HTR-8/SVneo (cell line): ENCODE data around the gene ASTL.
A peak's percentile ranks its signal among the peaks of the same experiment; 100 is the strongest.
"Not testable (repeated sequence)": the region's sequence is repeated elsewhere in the genome, so short reads cannot be mapped to it uniquely, and the experiment has no call there.

Experiments used
- DNase-seq: peaks from one replicate; pipeline ENCODE4 v3.0.0; 2011; ENCODE audit warnings: low spot score, mixed read lengths; ENCODE audit not compliant: insufficient read length
- FAIRE-seq: peaks from 2 replicates; lab custom pipeline; 2011; peaks lifted over from hg19 to GRCh38; lab: Jason Lieb, UNC

ASTL gene

DNA sequence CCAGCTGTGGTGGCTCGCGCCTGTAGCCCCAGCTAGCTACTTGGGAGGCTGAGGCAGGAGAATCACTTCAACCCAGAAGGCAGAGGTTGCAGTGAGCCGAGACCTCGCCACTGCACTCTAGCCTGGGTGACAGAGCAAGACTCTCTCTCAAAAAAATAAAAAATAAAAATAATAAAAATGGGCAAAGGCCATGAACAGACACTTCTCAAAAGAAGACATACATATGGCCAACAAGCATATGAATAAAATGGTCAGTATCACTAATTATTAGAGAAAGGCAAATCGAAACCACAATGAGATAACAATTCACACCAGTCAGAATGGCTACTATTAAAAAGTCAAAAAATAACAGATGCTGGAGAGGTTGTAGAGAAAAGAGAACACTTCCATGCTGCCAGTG is 22.1 kb upstream of the ASTL start:
- not testable (repeated sequence) for DNase-seq, FAIRE-seq

DNA sequence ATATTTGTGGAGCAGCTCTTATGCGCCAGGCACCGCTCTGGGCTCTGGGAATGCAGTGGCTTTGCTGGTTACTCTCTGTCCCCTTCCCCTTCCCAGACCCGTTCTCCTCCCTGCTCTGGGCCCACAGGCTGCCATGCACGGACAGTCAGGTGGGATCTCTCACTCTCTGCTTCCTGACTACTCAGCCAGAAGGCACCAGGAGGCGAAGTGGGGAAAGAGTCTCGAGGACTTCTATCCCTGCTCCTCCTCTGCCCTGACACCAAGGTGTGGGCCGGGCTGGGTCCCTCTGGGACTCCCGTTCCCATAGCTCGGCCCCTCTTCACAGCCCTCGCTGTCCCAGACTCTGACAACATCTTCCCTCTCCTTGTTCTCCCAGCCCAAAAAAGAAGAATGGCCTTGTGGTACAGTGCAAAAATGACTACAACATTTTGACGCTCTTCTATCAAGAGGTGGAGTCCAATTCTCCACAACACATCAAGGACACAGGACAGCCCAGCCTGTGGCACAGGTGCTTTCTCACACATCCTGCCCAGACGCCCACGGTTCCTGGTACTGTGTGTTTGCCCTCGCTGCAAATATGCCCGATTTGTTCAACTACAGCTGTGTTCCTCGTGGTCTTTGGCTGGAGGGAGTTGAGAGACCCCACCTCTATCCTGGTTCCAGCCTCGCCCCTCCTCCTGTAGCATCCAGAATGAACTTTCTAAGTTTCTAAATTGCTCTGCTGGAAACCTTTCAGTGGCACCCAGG is 21.0 kb upstream of the ASTL start:
- FAIRE-seq (no peak), DNase-seq (no peak)

DNA sequence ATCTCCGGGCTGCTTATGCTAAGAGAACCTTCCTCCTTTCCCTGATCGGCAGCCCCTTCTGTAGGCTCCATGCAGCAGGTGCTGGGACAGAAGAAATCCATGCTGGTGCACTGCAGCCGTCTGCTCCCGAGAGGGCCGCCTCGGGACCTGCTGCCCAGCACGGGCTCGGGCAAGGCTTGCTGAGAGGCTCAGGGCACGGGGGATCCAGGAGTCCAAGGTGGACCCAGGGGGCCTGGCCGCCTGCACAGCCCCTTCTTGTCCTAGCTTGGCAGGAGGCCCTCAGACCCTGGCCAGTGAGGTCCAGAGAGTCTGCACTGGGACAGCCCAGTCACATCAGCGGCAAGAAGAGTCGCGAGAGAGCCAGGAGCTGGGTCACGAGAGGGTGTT is 20.2 kb upstream of the ASTL start:
- DNase-seq = no peak
- no peak for FAIRE-seq

DNA sequence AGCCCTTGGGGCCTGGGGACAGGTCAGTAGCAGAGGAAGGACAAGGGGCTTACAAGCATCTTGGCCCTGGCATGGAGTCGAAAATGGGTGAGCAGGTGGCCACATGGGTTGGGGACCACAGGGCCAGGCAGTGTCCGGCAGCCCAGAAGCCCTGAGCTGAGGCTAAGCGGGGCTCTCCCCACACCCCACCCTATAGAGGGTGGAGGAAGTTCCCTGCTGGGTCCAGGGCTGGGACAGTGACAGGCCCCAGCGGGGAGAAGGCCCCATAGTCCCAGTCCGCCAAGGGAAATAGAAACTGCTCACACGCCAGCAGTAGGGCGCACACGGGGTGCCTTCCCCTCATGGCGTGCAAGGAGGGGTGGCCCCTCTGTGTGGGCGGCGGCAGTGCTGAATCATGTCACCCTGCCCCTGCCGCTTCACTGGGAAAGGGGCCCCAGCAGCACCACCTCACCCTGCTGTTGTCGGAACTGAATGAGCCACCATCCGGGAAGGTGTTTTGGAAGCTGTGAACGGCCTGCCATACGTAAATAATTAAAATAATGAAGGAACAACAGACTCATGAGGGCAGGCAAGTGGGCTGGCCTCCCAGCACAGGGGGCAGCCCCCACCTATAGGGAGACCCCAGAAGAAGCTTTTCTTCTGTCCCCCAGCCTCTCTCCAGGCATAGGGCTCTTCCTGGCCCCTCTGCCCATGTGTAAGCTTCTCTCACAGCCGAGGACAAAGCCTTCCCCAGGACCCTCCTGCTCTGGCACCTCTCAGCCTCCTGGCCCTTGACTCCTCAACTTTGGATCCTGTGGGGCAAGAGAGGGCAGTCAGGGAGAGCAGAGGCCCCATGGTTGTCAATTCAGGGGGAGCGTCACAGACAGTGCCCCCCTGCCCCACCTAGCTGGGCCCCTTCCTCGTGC is 19.6 kb upstream of the ASTL start:
- FAIRE-seq (no peak), DNase-seq (no peak)

DNA sequence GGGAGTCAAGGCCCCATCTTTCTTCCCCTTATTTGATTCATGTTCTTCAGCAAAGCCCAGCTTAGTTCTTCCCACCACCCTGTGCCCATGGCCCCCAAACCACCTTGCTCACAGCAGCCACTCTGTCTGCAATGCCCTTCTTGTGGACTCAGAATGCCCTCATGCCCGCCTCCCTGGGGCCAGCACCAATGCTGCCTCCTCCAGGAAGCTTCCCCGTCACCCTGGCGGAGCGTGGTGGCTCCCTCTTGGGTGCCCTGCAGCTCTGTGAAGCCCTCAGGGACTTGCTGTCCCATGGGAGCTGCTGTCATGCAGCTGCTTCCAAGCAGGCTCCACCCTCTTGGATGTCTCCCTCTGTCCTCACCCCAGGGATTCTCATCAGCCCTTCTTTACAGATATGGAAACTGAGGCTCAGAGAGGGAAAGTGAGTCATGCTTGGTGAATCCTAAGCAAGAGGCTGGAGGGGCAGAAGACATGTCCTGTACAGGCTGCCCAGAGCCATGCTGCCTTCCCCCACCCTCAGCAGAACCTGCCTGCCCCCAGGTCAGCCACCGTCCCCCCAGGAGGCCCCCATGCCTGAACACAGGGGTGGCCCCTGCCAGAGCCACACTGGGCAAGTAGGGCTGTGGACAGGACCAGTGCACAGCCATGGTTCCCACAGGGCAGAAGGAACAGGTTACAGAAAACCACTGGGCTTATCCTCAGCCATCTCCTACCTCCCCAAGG is 18.8 kb upstream of the ASTL start:
- DNase-seq = no peak
- FAIRE-seq = no peak

DNA sequence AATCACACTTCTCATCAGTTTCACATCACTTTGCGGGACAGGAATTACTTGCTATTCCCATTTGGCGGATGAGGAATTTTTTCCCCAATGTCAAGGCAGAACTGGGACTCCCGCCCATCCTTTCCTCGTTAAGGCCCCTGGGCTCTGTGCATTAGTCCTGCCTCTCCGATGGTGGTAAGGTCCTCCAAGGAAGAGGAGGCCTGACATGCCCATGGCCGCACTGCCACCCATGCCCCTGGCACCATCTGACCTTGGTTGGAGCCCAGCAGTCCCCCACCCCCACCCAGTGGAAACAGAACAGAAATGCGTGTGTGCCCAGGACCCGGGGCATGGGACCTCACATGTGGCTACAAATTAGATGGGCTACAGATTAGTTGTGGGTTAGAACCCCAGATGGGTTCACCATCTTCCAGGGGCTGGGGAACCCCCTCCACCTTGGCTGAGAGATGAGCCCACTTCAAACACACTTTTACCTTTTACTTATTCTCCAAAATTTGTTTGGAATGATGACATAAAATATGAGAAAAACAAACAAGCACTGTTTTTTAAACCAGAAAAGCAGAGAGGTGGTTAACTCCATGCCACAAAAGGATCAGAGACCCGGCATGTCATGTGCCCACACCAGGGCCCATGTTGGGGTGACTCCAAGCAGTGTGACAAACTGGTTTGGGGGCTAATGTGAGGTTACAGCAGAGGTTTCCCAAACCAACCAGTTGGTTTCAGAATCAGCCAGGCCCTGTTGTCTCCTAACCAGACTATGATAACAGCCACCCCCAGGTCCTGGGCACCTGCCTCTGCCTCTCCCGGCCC is 17.9 kb upstream of the ASTL start:
- FAIRE-seq (no peak), DNase-seq (no peak)

DNA sequence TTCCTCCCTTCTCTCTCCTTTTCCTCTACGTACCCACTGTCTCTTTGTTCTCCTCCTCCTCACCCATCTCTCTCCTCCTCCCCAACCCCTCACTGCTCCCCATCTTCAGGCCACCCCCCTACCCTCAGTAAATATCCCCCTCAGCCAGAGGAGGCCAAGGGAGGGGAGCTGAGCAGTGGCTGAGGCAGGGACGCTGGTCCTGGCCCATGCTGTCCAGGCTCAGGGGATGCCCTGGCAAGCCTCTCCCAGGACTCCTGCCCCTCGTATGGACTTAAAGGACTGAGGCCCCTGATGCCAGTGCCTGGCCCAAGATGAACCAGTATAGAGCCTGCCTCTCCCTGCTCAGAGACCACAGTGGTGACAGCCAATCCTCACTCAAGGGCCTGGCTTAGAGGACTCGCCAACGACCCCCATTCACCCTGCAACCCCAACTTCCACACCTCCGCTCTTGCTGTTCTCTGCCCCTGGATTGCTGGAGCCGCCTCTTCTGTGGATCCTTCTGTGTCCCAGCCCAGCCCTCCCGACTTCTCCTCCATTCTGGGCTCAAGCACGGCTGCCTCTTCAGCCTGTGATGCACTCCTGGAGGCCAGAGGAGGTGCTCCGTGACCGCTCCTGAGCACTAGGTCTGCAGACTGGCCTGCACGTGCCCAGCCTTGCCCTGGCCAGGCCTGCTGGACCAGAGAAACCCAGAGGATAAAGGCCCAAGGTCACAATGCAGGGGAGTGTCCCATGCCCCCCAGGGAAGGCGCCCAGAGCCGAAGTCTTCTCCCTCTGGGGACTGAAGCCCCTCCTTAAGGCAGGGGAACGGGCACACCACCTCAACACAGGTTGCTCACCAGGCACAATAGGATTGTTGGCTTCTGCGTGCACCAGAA is 16.4 kb upstream of the ASTL start:
- FAIRE-seq = no peak
- DNase-seq = no peak

DNA sequence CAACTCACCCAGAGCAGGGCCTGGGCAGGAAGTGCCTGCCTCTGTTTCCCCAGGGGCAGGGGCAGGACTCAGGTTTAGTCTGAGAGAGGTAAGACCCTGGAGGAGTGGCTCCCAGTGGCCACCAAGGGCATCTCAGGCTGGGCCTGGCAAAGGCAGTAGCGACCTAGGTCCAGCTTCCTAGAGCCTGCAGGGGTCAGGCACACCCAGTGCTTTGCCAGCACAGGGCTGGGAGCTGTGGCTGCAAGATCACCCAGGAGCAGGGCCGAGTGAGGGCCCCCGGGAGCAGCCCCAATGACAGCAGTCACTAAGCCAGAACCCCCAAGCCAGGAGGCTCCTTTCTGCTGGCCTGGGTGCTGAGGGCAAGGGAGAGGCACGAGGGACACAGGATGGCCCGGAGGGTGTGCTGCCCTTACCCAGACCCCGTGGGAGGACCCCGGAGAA is 15.7 kb upstream of the ASTL start:
- FAIRE-seq = peak; percentile 13
- DNase-seq = no peak

DNA sequence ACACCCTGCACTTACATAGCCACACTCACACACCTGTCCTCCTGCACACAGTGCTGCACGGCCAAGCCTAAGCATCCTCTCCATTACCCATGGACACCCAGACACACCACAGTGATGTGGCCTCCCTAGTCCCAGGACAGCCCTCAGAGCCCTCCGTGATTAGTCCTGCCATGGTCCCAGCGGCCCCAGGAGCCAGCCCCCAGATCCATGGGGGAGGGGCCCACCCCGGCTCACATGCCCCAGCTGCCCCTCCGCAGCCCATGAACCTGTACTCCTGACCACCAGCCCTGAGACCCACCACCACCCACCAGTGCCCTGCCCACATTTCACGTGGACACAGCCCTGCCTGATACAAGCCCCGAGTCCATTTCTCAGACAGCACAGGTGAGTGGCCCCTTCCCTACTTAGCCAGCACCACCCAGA is 15.0 kb upstream of the ASTL start:
- FAIRE-seq = no peak

DNA sequence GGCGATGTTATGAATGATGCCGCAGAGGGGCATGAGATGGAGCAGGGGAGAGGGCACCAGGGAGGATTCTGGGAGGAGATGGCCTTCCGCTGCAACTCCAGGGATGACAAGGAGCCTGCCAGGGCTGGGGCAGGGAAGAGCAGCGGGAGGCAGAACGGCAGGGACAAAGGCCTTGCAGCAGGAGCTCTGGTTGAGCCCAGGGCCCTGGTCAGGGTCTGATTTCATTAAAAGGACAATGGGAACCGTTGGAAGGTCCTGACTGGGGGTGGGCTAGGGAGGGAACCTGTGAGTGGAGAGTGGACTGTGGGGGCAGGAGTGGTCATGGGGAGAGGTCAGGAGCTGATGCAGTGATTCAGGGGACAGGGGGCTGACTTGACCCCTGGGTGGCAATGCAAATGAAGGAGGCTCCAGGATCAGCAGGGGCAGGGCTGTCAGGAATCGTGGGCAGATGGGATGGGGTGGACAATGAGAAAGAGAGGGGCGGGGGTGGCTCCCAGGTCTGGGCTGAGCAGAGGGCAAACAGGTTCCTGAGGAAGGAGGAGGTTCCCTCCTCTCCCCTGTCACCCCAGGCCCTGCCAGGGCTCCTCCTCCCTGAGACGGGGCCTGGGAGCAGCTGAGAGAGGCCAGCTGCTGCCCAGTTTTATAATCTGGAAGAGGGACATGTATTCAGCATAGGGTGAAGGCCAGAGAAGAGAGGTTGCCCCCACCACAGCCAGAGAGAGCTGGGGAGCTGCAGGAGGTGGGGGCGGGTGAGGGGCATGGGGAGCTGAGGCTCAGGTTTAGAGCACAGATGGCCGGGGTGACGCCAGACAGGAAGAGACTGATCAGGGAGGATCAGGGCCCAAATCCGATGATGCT is 14.2 kb upstream of the ASTL start:
- FAIRE-seq (peak; percentile 59), DNase-seq (no peak)

More for the DNA sequence above, 15.0 kb upstream of the ASTL start:
- no peak for DNase-seq

DNA sequence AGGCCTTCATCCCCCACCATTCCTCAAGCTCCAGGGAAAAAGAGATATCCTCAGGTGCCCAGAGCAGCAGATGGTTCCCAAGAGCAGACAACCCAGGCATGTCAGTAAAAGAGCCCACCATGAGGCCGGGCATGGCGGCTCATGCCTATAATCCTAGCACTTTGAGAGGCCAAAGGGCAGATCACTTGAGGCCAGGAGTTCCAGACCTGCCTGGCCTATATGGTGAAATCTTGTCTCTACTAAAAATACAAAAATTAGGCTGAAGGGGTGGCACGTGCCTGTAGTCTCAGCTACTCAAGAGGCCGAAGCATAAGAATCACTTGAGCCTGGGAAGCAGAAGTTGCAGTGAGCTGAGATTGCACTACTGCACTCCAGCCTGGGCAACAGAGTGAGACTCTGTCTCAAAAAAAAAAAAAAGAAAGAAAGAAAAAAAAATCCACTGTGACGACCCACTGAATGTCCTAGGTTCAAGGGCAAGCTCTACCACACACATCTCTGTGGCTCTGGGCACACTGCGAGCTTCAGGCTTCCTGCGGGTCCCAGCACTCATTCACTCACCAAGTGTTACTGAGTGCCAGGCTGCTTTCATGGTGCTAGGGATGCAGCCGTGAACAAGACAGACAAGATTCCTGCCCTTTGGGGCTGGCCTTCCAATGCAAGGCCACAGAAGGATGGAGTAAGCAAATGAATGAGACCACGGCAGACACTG is 13.4 kb upstream of the ASTL start:
- no peak for DNase-seq
- no peak for FAIRE-seq

DNA sequence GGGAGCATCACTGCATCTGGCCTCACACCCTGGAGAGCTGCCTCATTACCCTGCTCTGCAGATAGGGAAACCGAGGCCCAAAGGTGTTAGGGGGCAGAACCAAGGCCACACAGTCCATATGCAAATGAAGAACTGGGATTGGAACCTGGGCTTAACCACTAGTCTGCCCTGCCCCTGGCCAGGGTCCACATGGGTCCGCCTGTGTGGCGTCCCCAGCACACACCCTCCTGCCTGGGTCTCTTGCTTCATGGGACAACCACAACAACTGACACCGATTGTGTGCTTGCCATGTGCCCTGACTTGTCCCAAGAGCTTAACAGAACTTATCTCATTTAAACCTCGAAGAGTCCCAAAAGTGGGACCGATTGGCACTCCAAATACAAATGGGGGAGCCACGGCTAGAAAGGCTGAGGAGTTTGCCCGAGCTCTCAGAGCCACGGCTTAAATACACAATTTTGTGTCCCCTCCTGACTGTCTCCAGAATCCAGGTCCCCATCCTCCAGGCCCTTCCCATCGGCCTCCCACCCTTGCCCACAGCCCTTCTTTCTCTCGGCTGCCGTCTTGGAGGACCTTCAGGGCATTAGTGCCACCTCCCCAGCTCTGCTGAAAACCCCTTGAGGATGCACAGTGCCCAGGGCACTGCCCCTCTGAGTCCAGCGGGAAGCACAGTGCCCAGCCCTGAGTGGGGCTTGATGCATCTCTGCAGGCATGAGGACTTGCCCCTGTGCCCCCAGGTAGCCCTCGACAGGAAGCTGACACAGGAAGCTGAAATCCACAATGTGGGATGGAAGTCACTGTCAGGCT is 12.7 kb upstream of the ASTL start:
- DNase-seq = no peak
- no peak for FAIRE-seq

DNA sequence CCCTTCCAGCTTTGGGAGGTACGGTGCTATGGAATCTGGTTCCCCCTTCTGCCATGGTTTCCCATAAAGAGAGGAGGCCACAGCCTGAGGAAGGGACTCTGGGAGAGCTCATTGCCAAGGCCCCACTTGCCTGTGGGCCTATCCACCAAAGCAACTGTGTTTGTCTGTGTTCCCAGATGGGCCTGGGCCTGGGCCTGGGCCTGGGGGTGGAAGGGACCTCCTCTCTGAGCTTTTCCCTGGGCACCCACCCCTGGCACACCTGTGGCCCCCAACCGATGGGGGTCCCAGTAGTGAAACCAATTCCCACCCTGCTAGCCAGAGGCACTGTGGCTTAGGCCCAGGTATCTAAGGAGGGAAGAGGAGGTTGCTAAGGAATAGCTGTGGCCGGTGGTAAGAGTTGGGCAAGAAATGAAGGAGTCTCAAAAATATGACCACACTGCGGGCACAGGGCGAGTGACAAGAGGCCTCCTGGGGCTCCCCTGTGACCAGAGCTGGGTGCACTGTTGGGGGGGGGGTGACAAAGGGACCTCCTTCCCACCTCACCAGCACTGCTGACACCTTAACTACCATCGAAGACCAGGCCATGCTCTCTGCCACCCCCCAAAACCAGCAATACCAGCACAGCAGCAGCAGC is 11.8 kb upstream of the ASTL start:
- FAIRE-seq = no peak

DNA sequence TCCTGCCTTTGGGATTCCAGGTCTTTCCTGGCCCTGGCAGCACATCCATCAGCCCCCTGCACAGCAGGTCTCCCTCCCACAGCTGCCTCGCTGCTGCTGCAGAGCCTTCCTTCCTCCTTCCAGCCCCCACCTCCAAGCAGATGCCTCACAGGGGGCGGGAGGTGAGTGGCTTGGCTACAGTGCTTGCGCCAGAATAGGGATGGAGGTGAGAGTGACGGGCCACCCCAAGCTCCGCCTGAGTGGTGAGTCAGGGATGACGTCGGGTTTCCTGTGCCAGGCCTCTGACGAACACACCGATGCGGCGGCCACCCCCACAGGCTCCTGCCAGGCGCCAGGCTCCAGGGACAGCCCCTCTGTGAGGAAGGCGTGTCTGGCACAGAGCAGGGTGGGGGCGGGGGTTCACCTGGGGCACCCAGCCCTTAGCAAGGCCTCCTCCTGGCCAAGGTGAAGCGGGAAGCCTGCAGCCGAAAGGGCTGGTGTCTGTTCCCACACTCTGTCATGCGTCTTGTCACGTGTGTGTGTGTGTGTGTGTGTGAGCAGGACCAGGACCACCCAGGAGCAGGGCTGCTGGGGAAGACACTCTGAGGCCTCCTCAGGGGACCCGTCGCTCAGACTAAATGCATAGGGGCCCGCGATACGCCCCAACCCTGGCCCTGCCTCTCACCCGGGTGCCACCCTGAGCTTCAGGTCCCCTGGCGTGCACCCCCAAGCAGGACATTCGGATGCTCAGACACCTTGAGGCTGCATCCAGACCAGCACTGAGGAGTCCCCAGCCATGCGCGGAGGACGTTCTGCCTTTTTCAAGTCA is 10.3 kb upstream of the ASTL start:
- DNase-seq = peak; percentile 95
- FAIRE-seq = peak; percentile 96

More for the DNA sequence above, 11.8 kb upstream of the ASTL start:
- DNase-seq = no peak

DNA sequence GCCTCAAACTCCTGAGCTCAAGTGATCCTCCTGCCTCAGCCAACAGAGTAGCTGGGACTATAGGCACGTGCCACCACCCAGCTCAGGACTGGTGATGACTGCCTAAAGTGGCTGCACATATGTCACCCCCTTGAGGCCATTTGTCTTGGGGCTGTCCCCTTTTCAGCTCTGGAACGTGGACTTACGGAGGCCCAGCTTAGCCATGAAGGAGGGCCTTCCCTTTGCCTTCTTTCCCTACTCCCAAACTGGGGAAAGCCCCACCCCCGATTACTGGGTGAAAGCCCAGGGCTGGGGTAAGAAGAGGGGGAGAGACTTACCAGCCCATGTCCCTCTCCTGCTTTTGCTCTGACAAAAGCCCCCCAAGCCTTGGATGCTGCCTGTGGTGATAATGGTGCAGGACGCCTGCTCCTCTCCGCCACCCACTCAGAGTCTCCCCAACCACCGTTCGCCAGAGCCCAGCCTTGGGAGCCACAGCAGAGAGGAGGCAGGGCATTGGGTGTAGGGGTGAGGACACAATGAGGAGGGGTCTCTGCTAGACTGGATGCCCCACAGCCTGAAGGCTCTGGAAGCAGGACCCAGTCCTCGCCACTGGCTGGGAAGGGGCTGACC is 9.4 kb upstream of the ASTL start:
- FAIRE-seq (no peak), DNase-seq (no peak)
